NCI-H2107 treated with DMSO at 0.1 percent for 48 hours (cell line): ENCODE data around the gene CHMP5.
"Not testable (repeated sequence)": the region's sequence is repeated elsewhere in the genome, so short reads cannot be mapped to it uniquely, and the experiment has no call there.

Source experiments
- DNase-seq: peaks from one replicate; lab custom pipeline; 2025; ENCODE audit not compliant: unreplicated experiment; lab: John Stamatoyannopoulos, UW

Gene CHMP5

GRCh38 chr9:33311953-33312352 is 47.1 kb downstream of the CHMP5 start:
- no peak for DNase-seq

GRCh38 chr9:33315371-33315770 is 50.5 kb downstream of the CHMP5 start:
- DNase-seq, result no peak

- not testable (repeated sequence) for DNase-seq
Observed at GRCh38 chr9:33317136-33317535, 52.3 kb downstream of the CHMP5 start.

- no peak for DNase-seq
Observed at GRCh38 chr9:33318225-33318624, 53.4 kb downstream of the CHMP5 start.

- DNase-seq, result no peak
Observed at GRCh38 chr9:33318781-33319180, 53.9 kb downstream of the CHMP5 start.

GRCh38 chr9:33320230-33320567 is 55.4 kb downstream of the CHMP5 start:
- DNase-seq, result no peak

GRCh38 chr9:33320568-33321261 is 55.9 kb downstream of the CHMP5 start:
- no peak for DNase-seq

- no peak for DNase-seq
Observed at GRCh38 chr9:33329117-33329563, 64.3 kb downstream of the CHMP5 start.

- DNase-seq, result no peak
Observed at GRCh38 chr9:33329979-33330378, 65.1 kb downstream of the CHMP5 start.

GRCh38 chr9:33331377-33331891 is 66.6 kb downstream of the CHMP5 start:
- DNase-seq, result no peak
